CD4-positive, alpha-beta T cell treated with Interleukin-2 at 100 ng/mL for 4 hours (primary cell): ENCODE measurements around the gene PRKAG2.
A peak's percentile ranks its signal among the peaks of the same experiment; 100 is the strongest.
"Not testable (repeated sequence)": the region's sequence is repeated elsewhere in the genome, so short reads cannot be mapped to it uniquely, and the experiment has no call there.

Experiments used
- DNase-seq: peaks from one replicate; pipeline ENCODE4 v3.0.0-alpha.2; 2020; ENCODE audit warnings: low spot score

The PRKAG2 gene

GRCh38 chr7:151799506-151799905, 77.4 kb downstream of the PRKAG2 start:
- DNase-seq, result no peak

GRCh38 chr7:151798851-151799448, 78.0 kb downstream of the PRKAG2 start:
- DNase-seq, result no peak

GRCh38 chr7:151797667-151798307, 79.1 kb downstream of the PRKAG2 start:
- DNase-seq, result not testable (repeated sequence)

- DNase-seq, result peak; percentile 3
Observed at GRCh38 chr7:151796871-151797537, 79.9 kb downstream of the PRKAG2 start.

GRCh38 chr7:151796091-151796870, 80.6 kb downstream of the PRKAG2 start:
- peak; percentile 3 for DNase-seq

- peak; percentile 49 for DNase-seq
Observed at GRCh38 chr7:151795168-151795811, 81.6 kb downstream of the PRKAG2 start.

- DNase-seq, result no peak
Observed at GRCh38 chr7:151794508-151795167, 82.3 kb downstream of the PRKAG2 start.

GRCh38 chr7:151793991-151794507, 82.9 kb downstream of the PRKAG2 start:
- DNase-seq, result no peak

- DNase-seq, result no peak
Observed at GRCh38 chr7:151793531-151793951, 83.4 kb downstream of the PRKAG2 start.

- DNase-seq, result no peak
Observed at GRCh38 chr7:151792636-151793035, 84.3 kb downstream of the PRKAG2 start.

- no peak for DNase-seq
Observed at GRCh38 chr7:151792086-151792485, 84.8 kb downstream of the PRKAG2 start.

- DNase-seq, result no peak
Observed at GRCh38 chr7:151790830-151791620, 85.9 kb downstream of the PRKAG2 start.

GRCh38 chr7:151790095-151790829, 86.7 kb downstream of the PRKAG2 start:
- no peak for DNase-seq

- DNase-seq, result no peak
Observed at GRCh38 chr7:151789380-151789947, 87.5 kb downstream of the PRKAG2 start.

GRCh38 chr7:151787348-151787747, 89.6 kb downstream of the PRKAG2 start:
- DNase-seq, result no peak

- no peak for DNase-seq
Observed at GRCh38 chr7:151786936-151787335, 90.0 kb downstream of the PRKAG2 start.

- DNase-seq, result no peak
Observed at GRCh38 chr7:151786241-151786640, 90.7 kb downstream of the PRKAG2 start.

- no peak for DNase-seq
Observed at GRCh38 chr7:151785681-151785965, 91.3 kb downstream of the PRKAG2 start.

GRCh38 chr7:151784853-151785680, 91.8 kb downstream of the PRKAG2 start:
- DNase-seq, result no peak
